ENCODE measurements around the gene G6PC1. TPM values are rescaled to one million over a fixed set of nuclear protein-coding genes. Genes with fewer than 3 reads are reported as not detected.
"Not testable (repeated sequence)": the region's sequence is repeated elsewhere in the genome, so short reads cannot be mapped to it uniquely, and the experiment has no call there.

The G6PC1 gene
- total RNA-seq (2021) (not detected in 2 replicates), Bru-seq, nascent RNA (not detected), BruChase-seq, experiment 1, labeled RNA remaining after a 2-hour chase (not detected), BruChase-seq, experiment 2, labeled RNA remaining after a 6-hour chase (not detected)
- long read RNA-seq, result 0 reads

GRCh38 chr17:42900460-42901331, at the start of gene G6PC1:
TSS of gene G6PC1 (plus strand) at chr17:42900799. CDS start at chr17:42900877, 78 bp downstream.
- no peak within 1 kb of the TSS for H3K4me3 ChIP-seq
- no peaks in the 10 kb centered on the region for H3K27me3 ChIP-seq (ENCODE audit: insufficient read depth, low read depth)
- no peak within 1 kb of the TSS for H2AFZ ChIP-seq
- no peak within 1 kb of the TSS for H3K4me2 ChIP-seq
- intact Hi-C loops (cut with micrococcal nuclease; ENCODE audit: unreplicated experiment), result no loop called here
- H3K4me1 ChIP-seq (replicated peaks; ENCODE audit: insufficient read depth), result no peaks in the 10 kb centered on the region
- H3K9me2 ChIP-seq (ENCODE audit: insufficient read depth), result no peaks in the 10 kb centered on the region
- no peaks in the 10 kb centered on the region for H3K9me3 ChIP-seq (ENCODE audit: insufficient read depth, low read depth)
- ChIA-PET POLR2A (ENCODE audit: unreplicated experiment) (interaction anchor here (0.7 kb wide), 1 partner anchor 491 kb away, joined by 4 read pairs; no protein-coding TSS in a partner anchor), CTCF (no interaction called here)
- no peak for DNase-seq
- no peaks in the 10 kb centered on the region for H3F3A ChIP-seq (ENCODE audit: insufficient read depth, low read depth)
- no peak within 1 kb of the TSS for H3K27ac ChIP-seq
- no peaks in the 10 kb centered on the region for H3K79me2 ChIP-seq (ENCODE audit: low read depth)
- no TSS peak for BruUV-seq (replicated peaks)
- TF ChIP-seq CTCF (conservative IDR thresholded peaks at IDR 0.05) (no peak), EZH2 (IDR thresholded peaks at IDR 0.05; ENCODE audit: low read depth) (no peak)
- H3K36me3 ChIP-seq (ENCODE audit: low read depth), result no peaks in the 10 kb centered on the region
- no peaks in the 10 kb centered on the region for H4K20me1 ChIP-seq (ENCODE audit: insufficient read depth)

- CTCF ChIA-PET, result no interaction called here
- H3K4me2 ChIP-seq, result no peak within 1 kb of the TSS
- intact Hi-C loops (cut with micrococcal nuclease; ENCODE audit: unreplicated experiment), result no loop called here
These were observed 49.6 kb upstream of the G6PC1 start, which contains the start of gene AOC3 for GRCh38 chr17:42850954-42851353. TSS of gene AOC3 (plus strand) at chr17:42851199. CDS start at chr17:42851344, 145 bp downstream.

GRCh38 chr17:42851371-42852240, 49.0 kb upstream of the G6PC1 start:
- H3K27ac ChIP-seq; H3K4me2 ChIP-seq; H3K4me3 ChIP-seq; H3K27me3 ChIP-seq (ENCODE audit: insufficient read depth, low read depth); H3K4me1 ChIP-seq (replicated peaks; ENCODE audit: insufficient read depth); H3K79me2 ChIP-seq (ENCODE audit: low read depth); H3F3A ChIP-seq (ENCODE audit: insufficient read depth, low read depth); BruUV-seq (replicated peaks); DNase-seq; H3K36me3 ChIP-seq (ENCODE audit: low read depth); intact Hi-C loops (cut with micrococcal nuclease; ENCODE audit: unreplicated experiment); CTCF ChIA-PET; H4K20me1 ChIP-seq (ENCODE audit: insufficient read depth); H3K9me2 ChIP-seq (ENCODE audit: insufficient read depth); H3K9me3 ChIP-seq (ENCODE audit: insufficient read depth, low read depth); H2AFZ ChIP-seq: not testable (repeated sequence)
- POLR2A ChIA-PET (ENCODE audit: unreplicated experiment), result interaction anchor here (0.7 kb wide), 1 partner anchor 92 kb away, joined by 6 read pairs; no protein-coding TSS in a partner anchor

More at GRCh38 chr17:42850954-42851353, 49.6 kb upstream of the G6PC1 start, which contains the start of gene AOC3:
- Histone ChIP-seq H3F3A (ENCODE audit: insufficient read depth, low read depth) (peaks cover 10% of the 10 kb centered on the region; the same call in 1 of the 2 replicates), H2AFZ (no peak within 1 kb of the TSS), H3K27ac (no peak within 1 kb of the TSS), H3K27me3 (ENCODE audit: insufficient read depth, low read depth) (no peaks in the 10 kb centered on the region), H3K9me2 (ENCODE audit: insufficient read depth) (no peaks in the 10 kb centered on the region), H3K4me1 (replicated peaks; ENCODE audit: insufficient read depth) (no peaks in the 10 kb centered on the region), H3K36me3 (ENCODE audit: low read depth) (no peaks in the 10 kb centered on the region), H3K79me2 (ENCODE audit: low read depth) (no peaks in the 10 kb centered on the region), H3K4me3 (no peak within 1 kb of the TSS), H4K20me1 (ENCODE audit: insufficient read depth) (no peaks in the 10 kb centered on the region; the same call in 1 of the 2 replicates), H3K9me3 (ENCODE audit: insufficient read depth, low read depth) (no peaks in the 10 kb centered on the region)
- no TSS peak for BruUV-seq (replicated peaks)
- no peak for TF ChIP-seq CTCF (conservative IDR thresholded peaks at IDR 0.05)
- TF ChIP-seq EZH2 (IDR thresholded peaks at IDR 0.05; ENCODE audit: low read depth), result no peak
- POLR2A ChIA-PET (ENCODE audit: unreplicated experiment), result interaction anchor here (0.7 kb wide), 1 partner anchor 91 kb away, joined by 6 read pairs; no protein-coding TSS in a partner anchor
- DNase-seq, result no peak

Measured in PC-9 (cell line).